Stimulated activated CD8-positive, alpha-beta memory T cell treated with anti-CD3 and anti-CD28 coated beads, Interleukin-4, amount 100 ng/mL, for 24 hours (primary cell): Measurements from ENCODE around the gene DENND2D.
A peak's percentile ranks its signal among the peaks of the same experiment; 100 is the strongest.

Experiments
- DNase-seq: peaks from one replicate; pipeline ENCODE4 v3.0.0-alpha.2; 2020; ENCODE audit warnings: low read depth

Gene DENND2D

GRCh38 chr1:111199881-111200801 lies at the start of gene DENND2D:
DENND2D (minus strand) TSS chr1:111200646; CDS start chr1:111200459, 187 bp downstream.
- no peak for DNase-seq

- no peak for DNase-seq
These were observed 49.5 kb upstream of the DENND2D start for GRCh38 chr1:111249960-111250359.

- no peak for DNase-seq
These were observed 46.8 kb upstream of the DENND2D start for GRCh38 chr1:111247125-111247838.

GRCh38 chr1:111242805-111243523 lies 42.5 kb upstream of the DENND2D start:
- DNase-seq, result no peak

- DNase-seq, result no peak
These were observed 41.4 kb upstream of the DENND2D start for GRCh38 chr1:111241797-111242196.

GRCh38 chr1:111238056-111238795 lies 37.8 kb upstream of the DENND2D start:
- no peak for DNase-seq

GRCh38 chr1:111236806-111237205 lies 36.4 kb upstream of the DENND2D start:
- no peak for DNase-seq

GRCh38 chr1:111236379-111236778 lies 35.9 kb upstream of the DENND2D start:
- no peak for DNase-seq

- DNase-seq, result no peak
These were observed 34.4 kb upstream of the DENND2D start for GRCh38 chr1:111234866-111235265.

GRCh38 chr1:111234258-111234657 lies 33.8 kb upstream of the DENND2D start:
- DNase-seq, result no peak

GRCh38 chr1:111232134-111232533 lies 31.7 kb upstream of the DENND2D start:
- DNase-seq, result no peak

- no peak for DNase-seq
These were observed 28.3 kb upstream of the DENND2D start for GRCh38 chr1:111228748-111229126.

GRCh38 chr1:111227851-111228747 lies 27.7 kb upstream of the DENND2D start:
- no peak for DNase-seq

GRCh38 chr1:111227434-111227833 lies 27.0 kb upstream of the DENND2D start, which contains the start of gene CHI3L2:
CHI3L2 (plus strand) TSS chr1:111227713; CDS start chr1:111227730, 17 bp downstream.
- DNase-seq, result no peak

- DNase-seq, result no peak
These were observed 25.4 kb upstream of the DENND2D start for GRCh38 chr1:111225717-111226400.

- no peak for DNase-seq
These were observed 24.6 kb upstream of the DENND2D start for GRCh38 chr1:111225091-111225490.

GRCh38 chr1:111223126-111223685 lies 22.8 kb upstream of the DENND2D start:
- no peak for DNase-seq

- DNase-seq, result peak; percentile 65
These were observed 22.1 kb upstream of the DENND2D start for GRCh38 chr1:111222308-111223125.
